GM13976 (cell line): ENCODE data around the gene SREBF1.
A peak's percentile ranks its signal among the peaks of the same experiment; 100 is the strongest.

ENCODE experiments used
- DNase-seq: peaks from one replicate; pipeline ENCODE4 v3.0.0; 2012; ENCODE audit warnings: low spot score
- in situ Hi-C: fragments of 300-500 bp; cut with MboI; formaldehyde crosslinking; loops from one replicate; pipeline ENCODE4 v1.12.0; 2022; ENCODE audit warnings: low sequenced_read_pairs, mixed read lengths, inconsistent platforms; ENCODE audit not compliant: unreplicated experiment
- TF ChIP-seq, protein P1 (sequence below): IDR thresholded peaks from 2 replicates; pipeline ENCODE4 v1.5.1; 2012; ENCODE audit warnings: borderline replicate concordance, mild to moderate bottlenecking; ENCODE audit not compliant: insufficient read depth; ENCODE audit errors: extremely low read depth, missing control alignments, control extremely low read depth

Gene SREBF1

DNA sequence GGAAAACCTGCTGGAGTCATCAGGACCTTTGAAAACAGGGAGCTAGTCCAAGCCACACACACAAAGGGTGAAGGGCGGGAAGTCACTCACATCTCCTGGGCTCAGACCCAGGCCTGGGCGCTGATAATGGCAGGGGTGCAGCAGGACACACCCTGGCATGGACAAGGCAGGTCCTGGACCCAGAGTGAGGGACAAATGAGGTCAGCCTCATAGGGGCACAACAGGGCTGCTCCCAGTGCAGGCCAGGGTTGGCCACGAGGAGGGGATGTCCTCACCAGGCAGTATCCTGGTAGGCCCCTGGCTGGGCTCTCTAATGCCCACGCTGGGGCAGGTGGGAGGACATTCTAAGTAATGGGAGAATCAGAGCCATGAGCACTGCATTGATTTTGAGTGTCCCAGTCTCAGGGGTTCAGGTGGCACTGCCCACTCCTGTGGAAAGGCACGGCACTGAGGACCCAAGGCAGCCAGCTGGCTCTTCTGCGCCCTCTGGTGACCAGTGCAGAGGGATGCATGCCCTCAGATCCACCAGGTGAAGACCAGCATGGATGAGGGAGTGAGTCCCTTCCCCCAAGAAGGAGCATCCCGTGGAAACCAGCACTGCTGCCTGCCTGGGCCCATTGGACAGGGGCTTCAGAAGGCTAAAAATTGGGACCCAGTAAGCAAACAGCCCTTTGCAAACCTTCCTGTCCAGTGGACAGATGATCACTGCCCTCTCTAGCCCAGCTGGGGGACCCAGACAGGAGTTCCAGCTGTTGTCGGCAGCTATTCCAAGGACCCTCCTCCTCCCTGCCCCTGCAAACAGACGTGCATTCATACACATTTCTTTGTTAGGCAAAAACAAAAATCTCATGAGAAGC is 23.4 kb upstream of the SREBF1 start:
- in situ Hi-C loops: loop anchor here (10.0 kb wide), 1 partner anchor 45 kb away; no protein-coding TSS in a partner anchor
- DNase-seq: peak; percentile 87
- TF ChIP-seq, protein P1, sequence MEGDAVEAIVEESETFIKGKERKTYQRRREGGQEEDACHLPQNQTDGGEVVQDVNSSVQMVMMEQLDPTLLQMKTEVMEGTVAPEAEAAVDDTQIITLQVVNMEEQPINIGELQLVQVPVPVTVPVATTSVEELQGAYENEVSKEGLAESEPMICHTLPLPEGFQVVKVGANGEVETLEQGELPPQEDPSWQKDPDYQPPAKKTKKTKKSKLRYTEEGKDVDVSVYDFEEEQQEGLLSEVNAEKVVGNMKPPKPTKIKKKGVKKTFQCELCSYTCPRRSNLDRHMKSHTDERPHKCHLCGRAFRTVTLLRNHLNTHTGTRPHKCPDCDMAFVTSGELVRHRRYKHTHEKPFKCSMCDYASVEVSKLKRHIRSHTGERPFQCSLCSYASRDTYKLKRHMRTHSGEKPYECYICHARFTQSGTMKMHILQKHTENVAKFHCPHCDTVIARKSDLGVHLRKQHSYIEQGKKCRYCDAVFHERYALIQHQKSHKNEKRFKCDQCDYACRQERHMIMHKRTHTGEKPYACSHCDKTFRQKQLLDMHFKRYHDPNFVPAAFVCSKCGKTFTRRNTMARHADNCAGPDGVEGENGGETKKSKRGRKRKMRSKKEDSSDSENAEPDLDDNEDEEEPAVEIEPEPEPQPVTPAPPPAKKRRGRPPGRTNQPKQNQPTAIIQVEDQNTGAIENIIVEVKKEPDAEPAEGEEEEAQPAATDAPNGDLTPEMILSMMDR: peak; percentile 97

DNA sequence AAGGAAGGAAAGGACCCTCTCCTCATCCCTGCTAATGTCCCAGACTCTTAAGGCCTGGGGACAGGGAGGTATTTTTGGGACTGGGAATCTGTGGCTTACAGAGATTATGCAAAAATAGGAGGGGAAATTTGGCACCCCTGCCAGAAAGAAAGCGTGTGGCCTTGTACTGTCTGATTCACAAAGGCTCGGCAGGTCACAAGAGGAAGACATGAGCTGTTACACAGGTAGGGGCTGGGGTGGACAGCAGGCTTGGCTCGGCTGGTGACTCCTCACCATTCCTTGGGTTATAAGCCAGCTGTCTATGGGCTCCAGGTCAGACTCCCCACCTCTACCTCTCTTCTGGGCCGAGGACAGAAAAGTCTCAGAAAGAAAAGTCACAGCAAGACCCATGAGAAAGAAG is 20.7 kb upstream of the SREBF1 start:
- no peak for DNase-seq
- TF ChIP-seq, protein P1: no peak
- in situ Hi-C loops: no loop called here

DNA sequence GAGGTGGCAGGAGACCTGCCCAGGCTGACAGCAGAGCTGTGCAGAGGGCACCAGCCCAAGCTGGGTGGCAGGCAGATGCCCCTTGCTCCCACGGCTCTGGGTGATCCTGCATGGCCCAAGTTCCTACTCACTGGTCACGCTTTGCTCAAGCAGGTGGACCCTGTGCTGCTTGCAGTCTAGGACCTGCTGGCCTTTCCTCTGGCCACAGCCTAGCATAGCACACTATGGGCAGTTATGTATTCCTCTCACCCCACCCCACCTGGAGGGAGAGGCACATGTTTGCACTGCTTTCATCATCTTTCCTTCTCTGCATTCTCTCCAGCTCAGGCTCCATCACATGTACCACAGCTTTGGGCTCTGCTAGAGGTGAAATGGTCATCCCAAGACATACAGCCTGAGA is 19.6 kb upstream of the SREBF1 start:
- in situ Hi-C loops: no loop called here
- TF ChIP-seq, protein P1: no peak
- DNase-seq: no peak

DNA sequence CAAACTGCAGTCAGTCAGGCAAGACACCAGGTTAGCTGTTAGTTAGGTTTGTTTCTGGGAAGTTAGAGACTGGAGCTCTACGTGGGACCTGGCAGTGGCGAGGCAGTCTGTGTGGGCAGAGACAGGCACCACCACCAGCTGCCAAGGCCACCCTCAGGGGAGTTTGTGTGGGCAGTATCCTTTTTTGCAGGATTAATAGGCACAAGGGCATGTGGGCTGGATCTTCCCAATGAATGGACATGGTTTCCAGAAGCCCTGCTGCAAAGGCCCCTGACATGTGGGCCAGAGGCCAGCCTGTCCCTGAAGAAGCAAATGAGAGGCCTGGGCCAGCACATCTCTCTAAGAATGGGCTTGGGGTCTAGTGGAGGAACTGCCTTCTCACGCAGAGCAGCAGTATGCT is 19.2 kb upstream of the SREBF1 start:
- TF ChIP-seq, protein P1: no peak
- DNase-seq: no peak
- in situ Hi-C loops: no loop called here

DNA sequence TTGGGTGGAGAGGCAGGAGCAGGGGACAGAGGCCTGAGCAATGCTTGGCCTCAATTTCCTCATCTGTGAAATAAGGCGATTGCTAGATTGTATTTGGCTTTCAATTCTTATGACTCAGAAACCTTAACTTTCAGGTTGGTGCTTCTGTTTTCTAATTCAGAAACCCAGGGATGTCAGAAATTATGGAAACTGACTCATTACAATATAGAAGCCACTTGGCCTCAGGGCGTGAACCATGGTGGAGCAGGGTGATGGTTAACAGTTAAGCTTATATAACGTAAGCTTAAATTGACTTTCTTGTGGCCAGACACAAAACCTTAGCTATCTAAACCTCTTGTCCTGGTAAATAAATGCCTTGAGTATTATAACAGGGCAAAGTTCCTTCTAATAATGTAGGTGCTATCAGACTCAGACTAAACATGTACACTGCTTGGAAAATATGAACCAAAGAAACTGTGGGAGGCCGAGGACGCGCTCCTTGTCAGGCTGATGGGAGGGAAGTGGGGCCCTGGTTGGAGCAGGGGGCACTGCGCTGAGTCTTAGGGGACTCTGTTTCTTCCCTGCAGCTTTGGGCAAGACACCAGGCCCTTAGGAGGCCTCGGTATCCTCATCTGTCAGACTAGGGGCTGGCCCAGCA is 17.1 kb upstream of the SREBF1 start:
- TF ChIP-seq, protein P1: no peak
- in situ Hi-C loops: no loop called here
- DNase-seq: no peak

DNA sequence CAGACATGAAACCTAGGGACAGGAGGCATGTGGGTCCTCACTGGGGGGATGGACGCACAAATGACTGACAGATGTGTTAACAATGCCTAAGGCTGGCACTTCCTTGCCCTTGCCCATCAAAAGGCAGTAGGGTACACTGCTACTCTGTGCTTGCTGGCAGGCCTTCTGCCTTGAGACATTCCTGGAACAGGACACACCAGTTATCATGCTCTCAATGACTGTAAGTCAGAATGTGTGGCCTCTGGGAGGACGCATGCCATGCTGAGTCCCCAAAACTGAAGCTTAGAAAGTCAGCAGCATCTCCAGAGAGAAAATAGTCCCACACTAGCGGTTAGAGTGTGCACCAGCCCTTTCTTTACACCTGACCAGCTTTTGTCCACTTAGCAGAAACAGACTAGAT is 16.1 kb upstream of the SREBF1 start:
- DNase-seq: no peak
- TF ChIP-seq, protein P1: no peak
- in situ Hi-C loops: no loop called here
